Kidney (tissue), 14 donors: Measurements from ENCODE around the gene EEF1AKMT3. TPM values are rescaled to one million over a fixed set of nuclear protein-coding genes. Genes with fewer than 3 reads are reported as not detected.

Experiments used
- DNase-seq, 5 donors: peaks; one replicate each; pipeline ENCODE4 v3.0.0-alpha.2; 2013 to 2020
- FAIRE-seq: peaks from 2 replicates; lab custom pipeline; 2012; peaks lifted over from hg19 to GRCh38; lab: Jason Lieb, UNC
- H3K27ac ChIP-seq, 2 donors: one replicate each; pipeline ENCODE4 v1.7.0; 2013; ENCODE audit warnings: low read depth in 2 of 2, low read length in 2 of 2, inconsistent platforms in 1 of 2
- H3K27me3 ChIP-seq: one replicate; pipeline ENCODE4 v1.7.1; 2013; ENCODE audit warnings: low read length, inconsistent platforms; ENCODE audit not compliant: control insufficient read depth, insufficient read depth
- H3K36me3 ChIP-seq, 3 donors: one replicate each; pipeline versions ENCODE4 v1.7.0 to v1.7.1; 2013; ENCODE audit warnings: low read length in 3 of 3, control low read depth in 1 of 3, inconsistent platforms in 1 of 3; ENCODE audit not compliant: insufficient read depth in 3 of 3, control insufficient read depth in 2 of 3
- H3K4me1 ChIP-seq, 3 donors: one replicate each; pipeline versions ENCODE4 v1.7.0 to v1.7.1; 2013; ENCODE audit warnings: low read length in 3 of 3, inconsistent platforms in 1 of 3, low read depth in 1 of 3; ENCODE audit not compliant: control insufficient read depth in 2 of 3, insufficient read depth in 2 of 3
- H3K4me3 ChIP-seq, 3 donors: one replicate each; pipeline versions ENCODE4 v1.7.0 to v1.8.1; 2013; ENCODE audit warnings: low read length in 3 of 3, control low read depth in 1 of 3, inconsistent platforms in 1 of 3
- H3K9ac ChIP-seq, 3 donors: one replicate each; pipeline versions ENCODE4 v1.7.0 to v1.7.1; 2013; ENCODE audit warnings: low read length in 3 of 3, control low read depth in 1 of 3, inconsistent platforms in 1 of 3
- H3K9me3 ChIP-seq, 3 donors: one replicate each; pipeline versions ENCODE4 v1.7.0 to v1.7.1; 2013; ENCODE audit warnings: low read length in 3 of 3, control low read depth in 1 of 3, inconsistent platforms in 1 of 3; ENCODE audit not compliant: control insufficient read depth in 2 of 3, insufficient read depth in 1 of 3
- intact Hi-C: fragments of 100-400 bp; cut with DNase I; formaldehyde crosslinking; loops from one replicate; pipeline ENCODE4 v1.11.1; 2022
- microRNA-seq: library from miRNA; unstranded; fragments of <30 nt; microRNA quantifications from one replicate; pipeline ENCODE4 v1.2.0, GENCODE V29; 2020
- polyA plus RNA-seq: library from polyadenylated mRNA; stranded (reverse); fragments of 350-450 nt; fragmentation: Illumina TruSeq; extraction: RNeasy Lipid Tissue Mini Kit (QIAGEN cat#74804); gene quantifications from one replicate; pipeline ENCODE4 v1.2.3, GENCODE V29; 2014; ENCODE audit warnings: low read depth, low replicate concordance; ENCODE audit not compliant: insufficient read depth
- total RNA-seq: library from RNA; stranded (reverse); fragmentation: NEBNext Ultra II Directional; extraction: Animal tissue kit (Norgen Biotek cat#: 25700); gene quantifications from one replicate; pipeline ENCODE4 v1.2.1, GENCODE V29; 2021
- TF ChIP-seq, protein P1 (sequence below): IDR thresholded peaks from 3 replicates; pipeline ENCODE4 v1.5.1; 2012; ENCODE audit warnings: mild to moderate bottlenecking, moderate library complexity, borderline replicate concordance; ENCODE audit not compliant: insufficient read depth; ENCODE audit errors: extremely low read depth
- donor health status: control.
- donor health status: control.
- donor health status: control.
- donor health status: control.
- donor health status: control.
- donor health status: DM: yes; HTN: yes; CAD: no.
- donor health status: Normal renal cell carcinoma (clear cell type).

EEF1AKMT3 gene
- total and polyA plus RNA-seq, 2 donors from 2014 or later = 10.4 to 15.3 TPM

DNA sequence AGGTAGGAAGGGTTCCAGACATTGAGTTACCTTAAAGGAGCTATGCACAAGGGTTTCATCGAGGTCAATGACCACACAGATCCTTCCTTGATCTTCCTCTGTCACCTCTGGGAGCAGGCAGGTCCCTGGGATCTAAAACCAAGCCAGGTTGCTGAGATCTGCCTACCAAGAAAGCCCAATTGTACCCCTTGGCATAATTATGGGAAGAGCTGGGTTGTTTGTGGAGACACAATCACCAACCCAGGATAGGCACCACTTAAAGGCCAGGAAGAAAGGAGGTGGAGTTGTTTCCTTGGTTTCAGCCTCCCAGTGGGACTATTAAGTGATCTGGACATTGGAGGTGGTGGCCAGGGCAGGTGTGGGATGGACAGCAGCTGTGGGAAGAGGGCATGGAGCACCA is 54.6 kb downstream of the EEF1AKMT3 start:
- intact Hi-C loops = no loop called here
- Histone ChIP-seq H3K4me3 (no peak overlapping the region), H3K9ac (no peak overlapping the region), H3K4me1 (peaks cover 0 to 25% (median 5%) of the 10 kb centered on the region in 3 donors), H3K36me3 (peaks cover 34 to 69% (median 65%) of the 10 kb centered on the region in 3 donors), H3K27me3 (no peaks in the 10 kb centered on the region), H3K9me3 (no peaks in the 10 kb centered on the region), H3K27ac (no peak overlapping the region)
- TF ChIP-seq, protein P1, sequence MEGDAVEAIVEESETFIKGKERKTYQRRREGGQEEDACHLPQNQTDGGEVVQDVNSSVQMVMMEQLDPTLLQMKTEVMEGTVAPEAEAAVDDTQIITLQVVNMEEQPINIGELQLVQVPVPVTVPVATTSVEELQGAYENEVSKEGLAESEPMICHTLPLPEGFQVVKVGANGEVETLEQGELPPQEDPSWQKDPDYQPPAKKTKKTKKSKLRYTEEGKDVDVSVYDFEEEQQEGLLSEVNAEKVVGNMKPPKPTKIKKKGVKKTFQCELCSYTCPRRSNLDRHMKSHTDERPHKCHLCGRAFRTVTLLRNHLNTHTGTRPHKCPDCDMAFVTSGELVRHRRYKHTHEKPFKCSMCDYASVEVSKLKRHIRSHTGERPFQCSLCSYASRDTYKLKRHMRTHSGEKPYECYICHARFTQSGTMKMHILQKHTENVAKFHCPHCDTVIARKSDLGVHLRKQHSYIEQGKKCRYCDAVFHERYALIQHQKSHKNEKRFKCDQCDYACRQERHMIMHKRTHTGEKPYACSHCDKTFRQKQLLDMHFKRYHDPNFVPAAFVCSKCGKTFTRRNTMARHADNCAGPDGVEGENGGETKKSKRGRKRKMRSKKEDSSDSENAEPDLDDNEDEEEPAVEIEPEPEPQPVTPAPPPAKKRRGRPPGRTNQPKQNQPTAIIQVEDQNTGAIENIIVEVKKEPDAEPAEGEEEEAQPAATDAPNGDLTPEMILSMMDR = no peak
- FAIRE-seq (no peak), DNase-seq (no peak)

GRCh38 chr12:57829025-57829777 is 56.8 kb downstream of the EEF1AKMT3 start:
- TF ChIP-seq, protein P1 = no peak
- FAIRE-seq (no peak), DNase-seq (no peak)
- Histone ChIP-seq H3K4me1 (peaks cover 2 to 40% (median 23%) of the 10 kb centered on the region in 3 donors), H3K9me3 (no peaks in the 10 kb centered on the region), H3K27me3 (no peaks in the 10 kb centered on the region), H3K9ac (no peak overlapping the region), H3K27ac (no peak overlapping the region), H3K4me3 (no peak overlapping the region), H3K36me3 (peaks cover 27 to 48% (median 45%) of the 10 kb centered on the region in 3 donors)
- intact Hi-C loops = no loop called here

- Histone ChIP-seq H3K4me3 (no peak overlapping the region), H3K4me1 (peaks cover 2 to 48% (median 29%) of the 10 kb centered on the region in 3 donors), H3K9me3 (no peaks in the 10 kb centered on the region), H3K9ac (no peak overlapping the region), H3K27ac (peak overlapping the region in 1 of 2 donors; percentile 50), H3K27me3 (no peaks in the 10 kb centered on the region), H3K36me3 (peaks cover 21 to 36% (median 33%) of the 10 kb centered on the region in 3 donors)
- FAIRE-seq (no peak), DNase-seq (no peak)
- intact Hi-C loops = loop anchor here (5.0 kb wide), 1 partner anchor 67 kb away; no protein-coding TSS in a partner anchor
- TF ChIP-seq, protein P1 = no peak
Observed at GRCh38 chr12:57830393-57830792, 58.0 kb downstream of the EEF1AKMT3 start.

Small RNA genes within 50 kb of the gene (microRNA-seq; reads per million reads assigned to microRNA genes)
- gene MIR26A2 (464 reads per million, percentile 74 among the genes with 10 or more reads in this experiment), gene MIR6759 (not detected)

Other genes with a start within 250 kb of the EEF1AKMT3 start
- 118 TPM for gene MBD6, start 249.8 kb upstream of the EEF1AKMT3 start, total RNA-seq
- gene MBD6, start 249.8 kb upstream of the EEF1AKMT3 start, polyA plus RNA-seq = 38.4 TPM
- 110 TPM for gene DCTN2, start 225.4 kb upstream of the EEF1AKMT3 start, total RNA-seq
- 133 TPM for gene DCTN2, start 225.4 kb upstream of the EEF1AKMT3 start, polyA plus RNA-seq
- gene KIF5A, start 222.6 kb upstream of the EEF1AKMT3 start, total RNA-seq = 1.3 TPM
- gene KIF5A, start 222.6 kb upstream of the EEF1AKMT3 start, polyA plus RNA-seq = 0.69 TPM
- 52.4 TPM for gene PIP4K2C, start 181.4 kb upstream of the EEF1AKMT3 start, total RNA-seq
- gene PIP4K2C, start 181.4 kb upstream of the EEF1AKMT3 start, polyA plus RNA-seq = 43.2 TPM
- gene DTX3, start 167.8 kb upstream of the EEF1AKMT3 start, total RNA-seq = 34.5 TPM
- 41.2 TPM for gene DTX3, start 167.8 kb upstream of the EEF1AKMT3 start, polyA plus RNA-seq
- gene ARHGEF25, start 161.2 kb upstream of the EEF1AKMT3 start, total RNA-seq = 15.0 TPM
- 10.9 TPM for gene ARHGEF25, start 161.2 kb upstream of the EEF1AKMT3 start, polyA plus RNA-seq
- 2.0 TPM for gene B4GALNT1, start 139.4 kb upstream of the EEF1AKMT3 start, total RNA-seq
- gene B4GALNT1, start 139.4 kb upstream of the EEF1AKMT3 start, polyA plus RNA-seq = 1.6 TPM
- gene OS9, start 78.5 kb upstream of the EEF1AKMT3 start, total RNA-seq = 325 TPM
- 256 TPM for gene OS9, start 78.5 kb upstream of the EEF1AKMT3 start, polyA plus RNA-seq
- gene AGAP2, start 33.9 kb upstream of the EEF1AKMT3 start, total RNA-seq = 3.7 TPM
- gene AGAP2, start 33.9 kb upstream of the EEF1AKMT3 start, polyA plus RNA-seq = 0.13 TPM
- 53.3 TPM for gene TSPAN31, start 27.6 kb upstream of the EEF1AKMT3 start, total RNA-seq
- gene TSPAN31, start 27.6 kb upstream of the EEF1AKMT3 start, polyA plus RNA-seq = 60.1 TPM
- 69.1 TPM for gene CDK4, start 20.3 kb upstream of the EEF1AKMT3 start, total RNA-seq
- 118 TPM for gene CDK4, start 20.3 kb upstream of the EEF1AKMT3 start, polyA plus RNA-seq
- 22.9 TPM for gene MARCHF9, start 17.5 kb upstream of the EEF1AKMT3 start, total RNA-seq
- 38.4 TPM for gene MARCHF9, start 17.5 kb upstream of the EEF1AKMT3 start, polyA plus RNA-seq
- gene CYP27B1, start 5.5 kb upstream of the EEF1AKMT3 start, total RNA-seq = 3.5 TPM
- gene CYP27B1, start 5.5 kb upstream of the EEF1AKMT3 start, polyA plus RNA-seq = 33.4 TPM
- gene METTL1, start 509 bp upstream of the EEF1AKMT3 start, total RNA-seq = 23.4 TPM
- gene METTL1, start 509 bp upstream of the EEF1AKMT3 start, polyA plus RNA-seq = 69.4 TPM
- 32.8 TPM for gene TSFM, start 10.2 kb downstream of the EEF1AKMT3 start, total RNA-seq
- 84.6 TPM for gene TSFM, start 10.2 kb downstream of the EEF1AKMT3 start, polyA plus RNA-seq
- 7.7 TPM for gene AVIL, start 46.1 kb downstream of the EEF1AKMT3 start, total RNA-seq
- 4.1 TPM for gene AVIL, start 46.1 kb downstream of the EEF1AKMT3 start, polyA plus RNA-seq
- gene CTDSP2, start 74.1 kb downstream of the EEF1AKMT3 start, total RNA-seq = 198 TPM
- 46.0 TPM for gene CTDSP2, start 74.1 kb downstream of the EEF1AKMT3 start, polyA plus RNA-seq
- gene ATP23, start 169.0 kb downstream of the EEF1AKMT3 start, total RNA-seq = 3.7 TPM
- 13.1 TPM for gene ATP23, start 169.0 kb downstream of the EEF1AKMT3 start, polyA plus RNA-seq